ENCODE measurements around the gene HACL1. TPM values are rescaled to one million over a fixed set of nuclear protein-coding genes. Genes with fewer than 3 reads are reported as not detected.
"Not testable (repeated sequence)": the region's sequence is repeated elsewhere in the genome, so short reads cannot be mapped to it uniquely, and the experiment has no call there.

HACL1 gene
- total RNA-seq, 1 donor from 2014 or later: 25.3 TPM

DNA sequence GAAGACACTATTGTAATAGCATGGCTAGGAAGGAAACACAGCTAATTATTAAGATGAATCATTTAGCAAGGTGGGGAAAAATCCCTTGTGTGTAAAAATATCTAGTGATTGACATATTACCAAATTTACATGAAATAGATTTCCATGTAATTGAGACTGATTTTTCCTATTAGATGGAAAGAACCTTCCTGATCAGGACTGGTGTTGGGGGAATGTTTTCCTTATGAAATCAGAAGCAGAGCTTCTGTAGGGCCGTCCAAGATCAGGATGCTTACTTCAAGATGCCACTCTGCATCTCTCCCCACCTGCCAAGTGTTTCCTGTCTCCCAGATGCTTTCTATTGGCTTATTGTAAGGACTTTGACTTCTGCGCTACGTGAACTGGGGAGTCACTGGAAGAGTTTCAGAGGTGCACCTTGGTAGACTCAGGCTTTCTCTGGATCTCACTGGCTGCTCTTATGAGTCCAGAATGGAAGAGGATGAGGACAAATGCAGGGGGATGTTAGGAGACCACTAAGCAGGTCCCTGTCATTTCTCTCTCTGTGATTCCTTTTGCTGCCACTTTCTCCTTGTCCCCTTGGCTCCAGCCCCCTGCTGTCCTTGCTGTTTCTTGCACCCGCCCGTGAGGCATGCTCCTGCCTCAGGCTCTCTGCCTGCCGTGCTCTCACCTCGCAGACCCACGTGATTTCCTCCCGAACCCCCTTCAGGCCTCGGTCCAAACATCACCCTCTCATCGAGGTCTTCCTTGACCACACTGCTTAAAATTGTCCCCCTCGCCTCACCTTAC, 30.2 kb upstream of the HACL1 start:
- intact Hi-C loops (cut with DNase I): no loop called here
- ATAC-seq: no peak
- no peak for DNase-seq (ENCODE audit: low spot score)

- ATAC-seq (no peak), DNase-seq (ENCODE audit: low spot score) (no peak)
- intact Hi-C loops (cut with DNase I): no loop called here
These were observed 29.4 kb upstream of the HACL1 start for GRCh38 chr3:15630646-15631350.

- peak; percentile 93 for ATAC-seq
- DNase-seq (ENCODE audit: low spot score): peak; percentile 69
- intact Hi-C loops (cut with DNase I): loop anchor here (10.0 kb wide), 1 partner anchor 615 kb away; no protein-coding TSS in a partner anchor
These were observed 28.7 kb upstream of the HACL1 start for GRCh38 chr3:15629860-15630597.

GRCh38 chr3:15628967-15629366, 27.6 kb upstream of the HACL1 start:
- intact Hi-C loops (cut with DNase I): loop anchor here (10.0 kb wide), 1 partner anchor 616 kb away; no protein-coding TSS in a partner anchor
- DNase-seq (ENCODE audit: low spot score): no peak
- no peak for ATAC-seq

DNA sequence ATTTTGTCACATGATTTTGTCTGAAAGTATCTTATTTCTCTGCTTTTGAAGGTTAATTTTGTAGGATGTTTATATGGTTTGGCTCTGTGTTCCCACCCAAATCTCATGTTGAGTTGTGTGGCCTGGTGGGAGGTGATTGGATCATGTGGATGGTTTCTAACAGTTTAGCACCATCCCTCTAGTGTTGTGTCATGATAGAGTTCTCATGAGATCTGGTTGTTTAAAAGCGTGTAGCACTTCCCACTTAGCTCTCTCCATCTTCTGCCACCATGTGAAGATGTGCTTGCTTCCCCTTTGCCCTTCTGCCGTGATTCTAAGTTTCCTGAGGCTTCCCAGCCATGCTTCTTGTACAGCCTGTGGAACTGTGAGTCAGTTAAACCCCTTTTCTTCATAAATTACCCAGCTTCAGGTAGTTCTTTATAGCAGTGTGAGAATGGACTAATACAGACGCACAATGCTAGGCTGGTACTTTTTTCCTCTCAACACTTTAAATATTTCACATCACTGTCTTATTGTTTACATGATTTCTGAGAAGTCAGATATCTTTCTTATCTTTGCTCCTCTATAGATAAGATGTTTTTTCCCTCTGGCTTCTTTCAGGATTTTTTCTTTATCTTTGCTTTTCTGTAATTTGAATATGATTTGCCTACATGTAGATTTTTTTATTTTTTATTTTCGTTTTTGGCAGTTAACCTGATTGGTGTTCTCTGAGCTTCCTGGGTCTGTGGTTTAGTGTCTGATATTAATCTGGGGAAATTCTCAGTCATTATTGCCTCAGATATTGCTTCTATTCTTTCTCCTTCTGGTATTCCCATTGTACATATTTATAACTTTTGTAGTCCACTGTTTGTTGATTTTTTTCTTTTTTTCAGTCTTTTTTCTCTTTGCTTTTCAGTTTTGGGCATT, 22.4 kb upstream of the HACL1 start:
- ATAC-seq (no peak), DNase-seq (ENCODE audit: low spot score) (no peak)
- intact Hi-C loops (cut with DNase I): loop anchor here (10.0 kb wide), 1 partner anchor 621 kb away; no protein-coding TSS in a partner anchor

- not testable (repeated sequence) for DNase-seq (ENCODE audit: low spot score); ATAC-seq
- intact Hi-C loops (cut with DNase I): loop anchor here (10.0 kb wide), 1 partner anchor 625 kb away; no protein-coding TSS in a partner anchor
These were observed 18.5 kb upstream of the HACL1 start for GRCh38 chr3:15619659-15620464.

GRCh38 chr3:15616053-15616452, 14.7 kb upstream of the HACL1 start:
- intact Hi-C loops (cut with DNase I): no loop called here
- DNase-seq (ENCODE audit: low spot score) (no peak), ATAC-seq (no peak)

- intact Hi-C loops (cut with DNase I): no loop called here
- DNase-seq (ENCODE audit: low spot score) (no peak), ATAC-seq (no peak)
These were observed 13.6 kb upstream of the HACL1 start for GRCh38 chr3:15614958-15615357.

DNA sequence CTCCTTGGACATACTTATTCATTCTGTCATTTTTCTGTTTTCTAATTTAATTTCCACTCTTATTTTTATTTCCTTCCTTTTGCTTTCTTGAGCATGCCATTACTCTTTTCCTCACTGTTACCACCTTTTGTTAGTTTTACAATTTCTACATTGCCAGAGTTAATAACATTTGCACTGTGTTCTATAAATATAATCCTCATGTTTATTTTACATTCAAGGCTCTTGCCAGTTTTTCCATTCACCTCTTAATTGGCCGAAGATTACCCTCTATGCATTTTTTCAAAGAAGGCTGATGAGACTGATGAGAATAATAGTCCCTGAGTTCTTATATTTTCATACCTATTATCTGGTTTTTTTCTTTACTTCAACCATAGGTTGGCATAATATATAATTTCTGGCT, 10.6 kb upstream of the HACL1 start:
- DNase-seq (ENCODE audit: low spot score): no peak
- intact Hi-C loops (cut with DNase I): no loop called here
- no peak for ATAC-seq

GRCh38 chr3:15611018-15611417, 9.6 kb upstream of the HACL1 start:
- intact Hi-C loops (cut with DNase I): no loop called here
- ATAC-seq: no peak

GRCh38 chr3:15610082-15610759, 8.9 kb upstream of the HACL1 start:
- intact Hi-C loops (cut with DNase I): no loop called here
- ATAC-seq (peak; percentile 35), DNase-seq (ENCODE audit: low spot score) (no peak)

More at GRCh38 chr3:15611018-15611417, 9.6 kb upstream of the HACL1 start:
- no peak for DNase-seq (ENCODE audit: low spot score)

- intact Hi-C loops (cut with DNase I): no loop called here
- no peak for ATAC-seq
These were observed 5.1 kb upstream of the HACL1 start for GRCh38 chr3:15606434-15606891.

GRCh38 chr3:15604584-15604983, 3.2 kb upstream of the HACL1 start:
- ATAC-seq; DNase-seq (ENCODE audit: low spot score); intact Hi-C loops (cut with DNase I): not testable (repeated sequence)

More at GRCh38 chr3:15606434-15606891, 5.1 kb upstream of the HACL1 start:
- DNase-seq (ENCODE audit: low spot score): no peak

GRCh38 chr3:15602816-15603215, 1.4 kb upstream of the HACL1 start:
- intact Hi-C loops (cut with DNase I); DNase-seq (ENCODE audit: low spot score); ATAC-seq: not testable (repeated sequence)

DNA sequence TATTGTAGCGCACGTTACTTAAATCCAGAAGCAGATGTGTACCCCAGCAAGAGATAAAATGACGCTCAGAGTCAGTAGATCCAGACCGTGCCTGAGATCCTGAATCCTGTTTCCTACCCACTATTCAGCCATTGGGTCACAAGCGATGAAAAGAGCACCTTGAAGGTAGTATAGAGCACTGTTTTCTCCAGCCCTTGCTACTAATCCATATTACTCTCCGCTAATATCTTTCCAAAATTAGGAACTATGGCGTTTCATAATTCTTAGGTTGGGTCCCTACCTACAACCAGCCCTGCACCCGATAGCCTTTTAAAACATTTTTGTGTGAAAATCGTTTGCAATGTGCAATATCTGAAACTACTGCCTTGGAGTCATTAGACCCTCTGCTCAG, 772 bp upstream of the HACL1 start:
- intact Hi-C loops (cut with DNase I): no loop called here
- peak; percentile 6 for ATAC-seq
- no peak for DNase-seq (ENCODE audit: low spot score)

DNA sequence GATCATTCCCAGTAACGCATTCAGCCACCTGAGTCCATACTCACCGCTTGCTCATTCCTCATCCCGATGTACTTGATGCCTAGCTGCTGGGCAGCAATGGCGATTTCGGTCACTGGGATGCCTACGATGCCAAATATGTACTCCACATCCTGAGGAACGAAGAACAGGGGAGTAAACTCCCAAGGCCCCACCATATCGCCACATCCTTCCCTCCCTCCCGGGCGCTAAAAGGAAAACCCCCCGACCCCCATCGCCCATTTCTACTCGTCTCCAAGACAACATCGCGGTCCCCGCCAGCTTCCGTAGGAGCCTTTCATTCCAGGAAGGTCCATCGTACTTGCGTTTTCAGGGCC, 347 bp downstream of the HACL1 start:
- ATAC-seq: peak; percentile 46
- intact Hi-C loops (cut with DNase I): no loop called here

GRCh38 chr3:15595955-15596354, 5.4 kb downstream of the HACL1 start:
- ATAC-seq (no peak), DNase-seq (ENCODE audit: low spot score) (no peak)
- intact Hi-C loops (cut with DNase I): no loop called here

More for the DNA sequence above, 347 bp downstream of the HACL1 start:
- no peak for DNase-seq (ENCODE audit: low spot score)

Data from sciatic nerve (tissue), 2 donors.